Measurements from ENCODE around the gene INTS3. TPM values are rescaled to one million over a fixed set of nuclear protein-coding genes. Genes with fewer than 3 reads are reported as not detected.

INTS3 gene
- total and polyA plus RNA-seq, 10 of the 15 experiments (the other 5 are each of a cell fraction or from before 2014, with no cell fraction given), result 12.6 to 87.4 (median 30.8) TPM

DNA sequence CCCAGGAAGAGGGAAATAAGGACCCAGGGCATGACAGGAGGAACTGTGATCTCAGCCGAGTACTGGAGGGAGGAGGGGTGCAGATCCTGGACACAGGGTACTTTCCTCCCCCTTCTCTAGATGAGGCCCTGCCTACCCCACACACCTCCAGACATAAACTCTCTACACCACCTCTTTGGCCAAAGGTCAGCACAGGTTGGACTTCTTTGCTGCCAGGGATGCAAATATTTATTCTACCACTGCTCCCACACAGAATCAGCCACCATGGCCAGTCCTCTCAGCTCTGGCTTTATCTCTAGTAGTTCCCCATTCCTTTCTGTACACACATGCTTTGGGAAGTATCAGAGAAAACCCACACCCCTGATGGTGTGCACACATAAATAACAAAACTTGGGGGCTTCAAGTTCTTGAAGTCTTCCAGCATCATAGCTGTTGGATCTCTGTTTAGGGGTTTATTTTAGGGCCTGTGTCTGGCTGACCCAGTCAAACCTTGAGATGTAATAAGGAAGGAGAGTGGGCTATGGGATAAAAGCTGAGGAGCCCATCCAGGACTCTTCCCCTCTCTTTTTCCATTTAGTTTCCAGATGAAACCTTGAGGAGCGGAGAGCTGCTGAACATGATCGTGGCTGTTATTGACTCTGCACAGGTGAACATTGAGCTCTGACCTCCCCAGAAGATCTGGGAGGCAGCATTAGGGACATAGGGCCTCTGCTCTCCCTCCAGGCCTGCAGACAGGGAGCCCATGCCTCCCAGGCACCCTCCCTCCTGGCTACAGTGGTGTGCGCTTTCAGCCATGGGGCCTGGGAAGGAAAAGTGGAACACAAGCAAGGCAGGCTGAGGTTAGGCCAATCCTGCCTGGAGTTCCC, 40.7 kb downstream of the INTS3 start (continued):
- TF ChIP-seq, protein P1, sequence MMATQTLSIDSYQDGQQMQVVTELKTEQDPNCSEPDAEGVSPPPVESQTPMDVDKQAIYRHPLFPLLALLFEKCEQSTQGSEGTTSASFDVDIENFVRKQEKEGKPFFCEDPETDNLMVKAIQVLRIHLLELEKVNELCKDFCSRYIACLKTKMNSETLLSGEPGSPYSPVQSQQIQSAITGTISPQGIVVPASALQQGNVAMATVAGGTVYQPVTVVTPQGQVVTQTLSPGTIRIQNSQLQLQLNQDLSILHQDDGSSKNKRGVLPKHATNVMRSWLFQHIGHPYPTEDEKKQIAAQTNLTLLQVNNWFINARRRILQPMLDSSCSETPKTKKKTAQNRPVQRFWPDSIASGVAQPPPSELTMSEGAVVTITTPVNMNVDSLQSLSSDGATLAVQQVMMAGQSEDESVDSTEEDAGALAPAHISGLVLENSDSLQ (IDR thresholded peaks at IDR 0.05), result no peak
- no peak for TF ChIP-seq NBN (IDR thresholded peaks at IDR 0.05)

DNA sequence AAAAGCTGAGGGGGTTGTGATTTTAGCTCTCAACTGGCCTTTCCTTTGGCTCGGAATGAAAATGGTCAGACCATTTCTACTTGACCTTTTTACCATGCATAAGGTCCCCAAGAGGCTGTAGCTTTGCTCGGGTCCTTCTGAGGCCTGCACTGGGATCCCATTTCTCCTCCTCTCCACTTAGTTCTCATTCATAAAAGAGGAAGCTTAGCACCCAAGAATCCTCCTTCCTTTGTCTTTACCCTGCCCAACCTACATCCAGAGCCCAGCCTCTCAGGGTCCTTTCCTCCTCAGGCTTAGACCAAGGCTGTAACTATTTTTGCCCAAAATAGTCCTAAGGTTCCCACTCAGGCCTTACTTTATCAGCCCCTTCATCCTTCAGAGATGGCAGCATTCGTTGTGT, 41.4 kb downstream of the INTS3 start:
- DNase-seq (ENCODE audit: low read depth, low spot score) (no peak), FAIRE-seq (no peak), ATAC-seq (no peak)
- in situ Hi-C loops (cut with MboI) (no loop called here), intact Hi-C loops (cut with micrococcal nuclease; ENCODE audit: unreplicated experiment) (no loop called here)
- Histone ChIP-seq H3K4me3 (no peak overlapping the region), H3K27ac (ENCODE audit: control insufficient read depth, insufficient read depth) (no peak overlapping the region), H3K36me3 (ENCODE audit: control insufficient read depth in 2 of 2, insufficient read depth in 2 of 2, low read length in 1 of 2) (peaks cover 39 to 45% of the 10 kb centered on the region in 2 experiments), H3K79me2 (ENCODE audit: control insufficient read depth, insufficient read depth, low read length) (no peaks in the 10 kb centered on the region), H3K9ac (ENCODE audit: control insufficient read depth, insufficient read depth, low read length) (no peak overlapping the region), H3K9me3 (replicated peaks; ENCODE audit: control insufficient read depth, insufficient read depth, low read length) (no peaks in the 10 kb centered on the region), H3K4me2 (ENCODE audit: control insufficient read depth, insufficient read depth) (no peak overlapping the region), H3K27me3 (replicated peaks in 1 of 2; ENCODE audit: control insufficient read depth in 2 of 2, insufficient read depth in 2 of 2, low read length in 1 of 2) (no peaks in the 10 kb centered on the region), H4K20me1 (ENCODE audit: control insufficient read depth, insufficient read depth) (no peaks in the 10 kb centered on the region), H3K4me1 (ENCODE audit: control insufficient read depth, insufficient read depth, low read length) (no peaks in the 10 kb centered on the region), H2AFZ (ENCODE audit: control insufficient read depth, low read depth, low read length) (no peak overlapping the region)
- ChIA-PET POLR2A (interaction anchor here (0.9 kb wide), 1 partner anchor 37 kb away, joined by 4 read pairs; no protein-coding TSS in a partner anchor), RAD21 (ENCODE audit: unreplicated experiment) (interaction anchor here (0.6 kb wide), 1 partner anchor 23 kb away, joined by 3 read pairs; no protein-coding TSS in a partner anchor), CTCF (interaction anchor here (0.6 to 1.3 kb wide), 6 partner anchors 19 to 126 kb away, joined by 3 to 4 read pairs (median 3); partner anchors contain the start of gene NPR1), SMC1A (ENCODE audit: uncharacterized antibody, unreplicated experiment) (interaction anchor here (0.6 to 2.0 kb wide), 4 partner anchors 23 to 119 kb away, joined by 3 to 6 read pairs (median 3); partner anchors contain the start of gene NPR1)
- BruUV-seq (replicated peaks), result no TSS peak
- WGBS (ENCODE audit: insufficient coverage, insufficient replicate concordance, low lambda C conversion rate, missing lambda C conversion rate), result 85% methylated on average over 3 of the region's 3 CpGs
- no peak for TF ChIP-seq JUNB (IDR thresholded peaks at IDR 0.05)
- TF ChIP-seq NFIC (IDR thresholded peaks at IDR 0.05; ENCODE audit: low read depth, low read length), result no peak
- no peak for TF ChIP-seq ATF7 (IDR thresholded peaks at IDR 0.05; ENCODE audit: low read depth)
- no peak for TF ChIP-seq SP1 (IDR thresholded peaks at IDR 0.05; ENCODE audit: low read depth, low read length)
- no peak for TF ChIP-seq ETV6 (conservative IDR thresholded peaks at IDR 0.05 in 1 of 2, IDR thresholded peaks at IDR 0.05 in 1 of 2; ENCODE audit: borderline replicate concordance in 1 of 2, low read depth in 1 of 2)
- no peak for TF ChIP-seq ZNF384 (IDR thresholded peaks at IDR 0.05; ENCODE audit: borderline replicate concordance, low read depth, low read length)
- no peak for TF ChIP-seq SMAD1 (IDR thresholded peaks at IDR 0.05; ENCODE audit: low read depth, partially characterized antibody)
- TF ChIP-seq MTA2 (IDR thresholded peaks at IDR 0.05; ENCODE audit: low read depth), result no peak
- TF ChIP-seq, protein P2, sequence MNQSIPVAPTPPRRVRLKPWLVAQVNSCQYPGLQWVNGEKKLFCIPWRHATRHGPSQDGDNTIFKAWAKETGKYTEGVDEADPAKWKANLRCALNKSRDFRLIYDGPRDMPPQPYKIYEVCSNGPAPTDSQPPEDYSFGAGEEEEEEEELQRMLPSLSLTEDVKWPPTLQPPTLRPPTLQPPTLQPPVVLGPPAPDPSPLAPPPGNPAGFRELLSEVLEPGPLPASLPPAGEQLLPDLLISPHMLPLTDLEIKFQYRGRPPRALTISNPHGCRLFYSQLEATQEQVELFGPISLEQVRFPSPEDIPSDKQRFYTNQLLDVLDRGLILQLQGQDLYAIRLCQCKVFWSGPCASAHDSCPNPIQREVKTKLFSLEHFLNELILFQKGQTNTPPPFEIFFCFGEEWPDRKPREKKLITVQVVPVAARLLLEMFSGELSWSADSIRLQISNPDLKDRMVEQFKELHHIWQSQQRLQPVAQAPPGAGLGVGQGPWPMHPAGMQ (IDR thresholded peaks at IDR 0.05; ENCODE audit: borderline replicate concordance), result no peak
- TF ChIP-seq, protein P3, sequence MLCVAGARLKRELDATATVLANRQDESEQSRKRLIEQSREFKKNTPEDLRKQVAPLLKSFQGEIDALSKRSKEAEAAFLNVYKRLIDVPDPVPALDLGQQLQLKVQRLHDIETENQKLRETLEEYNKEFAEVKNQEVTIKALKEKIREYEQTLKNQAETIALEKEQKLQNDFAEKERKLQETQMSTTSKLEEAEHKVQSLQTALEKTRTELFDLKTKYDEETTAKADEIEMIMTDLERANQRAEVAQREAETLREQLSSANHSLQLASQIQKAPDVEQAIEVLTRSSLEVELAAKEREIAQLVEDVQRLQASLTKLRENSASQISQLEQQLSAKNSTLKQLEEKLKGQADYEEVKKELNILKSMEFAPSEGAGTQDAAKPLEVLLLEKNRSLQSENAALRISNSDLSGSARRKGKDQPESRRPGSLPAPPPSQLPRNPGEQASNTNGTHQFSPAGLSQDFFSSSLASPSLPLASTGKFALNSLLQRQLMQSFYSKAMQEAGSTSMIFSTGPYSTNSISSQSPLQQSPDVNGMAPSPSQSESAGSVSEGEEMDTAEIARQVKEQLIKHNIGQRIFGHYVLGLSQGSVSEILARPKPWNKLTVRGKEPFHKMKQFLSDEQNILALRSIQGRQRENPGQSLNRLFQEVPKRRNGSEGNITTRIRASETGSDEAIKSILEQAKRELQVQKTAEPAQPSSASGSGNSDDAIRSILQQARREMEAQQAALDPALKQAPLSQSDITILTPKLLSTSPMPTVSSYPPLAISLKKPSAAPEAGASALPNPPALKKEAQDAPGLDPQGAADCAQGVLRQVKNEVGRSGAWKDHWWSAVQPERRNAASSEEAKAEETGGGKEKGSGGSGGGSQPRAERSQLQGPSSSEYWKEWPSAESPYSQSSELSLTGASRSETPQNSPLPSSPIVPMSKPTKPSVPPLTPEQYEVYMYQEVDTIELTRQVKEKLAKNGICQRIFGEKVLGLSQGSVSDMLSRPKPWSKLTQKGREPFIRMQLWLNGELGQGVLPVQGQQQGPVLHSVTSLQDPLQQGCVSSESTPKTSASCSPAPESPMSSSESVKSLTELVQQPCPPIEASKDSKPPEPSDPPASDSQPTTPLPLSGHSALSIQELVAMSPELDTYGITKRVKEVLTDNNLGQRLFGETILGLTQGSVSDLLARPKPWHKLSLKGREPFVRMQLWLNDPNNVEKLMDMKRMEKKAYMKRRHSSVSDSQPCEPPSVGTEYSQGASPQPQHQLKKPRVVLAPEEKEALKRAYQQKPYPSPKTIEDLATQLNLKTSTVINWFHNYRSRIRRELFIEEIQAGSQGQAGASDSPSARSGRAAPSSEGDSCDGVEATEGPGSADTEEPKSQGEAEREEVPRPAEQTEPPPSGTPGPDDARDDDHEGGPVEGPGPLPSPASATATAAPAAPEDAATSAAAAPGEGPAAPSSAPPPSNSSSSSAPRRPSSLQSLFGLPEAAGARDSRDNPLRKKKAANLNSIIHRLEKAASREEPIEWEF (IDR thresholded peaks at IDR 0.05; ENCODE audit: insufficient replicate concordance, low read depth, low read length), result no peak

Data from GM12878 (cell line).